HFFc6 (cell line): ENCODE results near the gene GALNT1. TPM values are rescaled to one million over a fixed set of nuclear protein-coding genes. Genes with fewer than 3 reads are reported as not detected.

Source experiments
- DNase-seq: peaks from one replicate; pipeline ENCODE4 v3.0.0-alpha.2; 2018
- H3K27ac Mint-ChIP-seq: 2 replicates; pipeline ENCODE4 v1.8.0; 2020; ENCODE audit warnings: mild to moderate bottlenecking, mixed read lengths
- H3K27me3 Mint-ChIP-seq: 2 replicates; pipeline ENCODE4 v1.8.0; 2021; ENCODE audit warnings: mild to moderate bottlenecking, moderate library complexity, mixed read lengths; ENCODE audit not compliant: insufficient read depth
- H3K36me3 Mint-ChIP-seq: 2 replicates; pipeline ENCODE4 v1.8.0; 2021; ENCODE audit warnings: low read depth, mixed read lengths
- H3K4me1 Mint-ChIP-seq: 2 replicates; pipeline ENCODE4 v1.8.0; 2020; ENCODE audit warnings: low read depth, mixed read lengths
- H3K4me3 Mint-ChIP-seq: 2 replicates; pipeline ENCODE4 v1.8.0; 2020; ENCODE audit warnings: mild to moderate bottlenecking, moderate library complexity, mixed read lengths
- H3K9me3 Mint-ChIP-seq: 2 replicates; pipeline ENCODE4 v1.8.0; 2020; ENCODE audit warnings: mild to moderate bottlenecking, mixed read lengths
- CTCF ChIP-seq: fragments of 200-600 bp; sonication (generic); IDR thresholded peaks from 2 replicates; pipeline ENCODE4 v1.5.0; 2021; ENCODE audit warnings: antibody characterized with exemption, mild to moderate bottlenecking
- total RNA-seq, 6 experiments: library from RNA; stranded (reverse); fragmentation: NEBNext Ultra II Directional; extraction: Animal tissue kit (Norgen Biotek cat#: 25700); gene quantifications; 2 replicates in 1 of 6; 3 replicates in 5 of 6; pipeline ENCODE4 v1.2.3, GENCODE V29; 2021

The GALNT1 gene
- total RNA-seq, 6 experiments from 2014 or later: 36.4 to 48.2 (median 40.2) TPM

GRCh38 chr18:35705988-35706387, 124.4 kb downstream of the GALNT1 start:
- Mint-ChIP-seq H3K4me1 (peaks cover 20% of the 10 kb centered on the region), H3K9me3 (no peaks in the 10 kb centered on the region), H3K27me3 (no peaks in the 10 kb centered on the region; the same call in 1 of the 2 replicates), H3K36me3 (peaks cover 5% of the 10 kb centered on the region; the same call in 1 of the 2 replicates), H3K27ac (no peak overlapping the region), H3K4me3 (no peak overlapping the region)
- DNase-seq: no peak
- no peak for TF ChIP-seq CTCF

GRCh38 chr18:35707247-35707646, 125.7 kb downstream of the GALNT1 start:
- Mint-ChIP-seq H3K9me3 (no peaks in the 10 kb centered on the region), H3K36me3 (peaks cover 7% of the 10 kb centered on the region; the same call in 1 of the 2 replicates), H3K27me3 (no peaks in the 10 kb centered on the region; the same call in 1 of the 2 replicates), H3K4me1 (peaks cover 28% of the 10 kb centered on the region), H3K27ac (no peak overlapping the region), H3K4me3 (no peak overlapping the region)
- no peak for DNase-seq
- TF ChIP-seq CTCF: no peak

- no peak overlapping the region for H3K4me3 Mint-ChIP-seq
- H3K36me3 Mint-ChIP-seq: peaks cover 11% of the 10 kb centered on the region; the same call in 1 of the 2 replicates
- H3K9me3 Mint-ChIP-seq: no peaks in the 10 kb centered on the region
- peaks cover 28% of the 10 kb centered on the region for H3K4me1 Mint-ChIP-seq
- no peaks in the 10 kb centered on the region; the same call in 1 of the 2 replicates for H3K27me3 Mint-ChIP-seq
- no peak for DNase-seq
- TF ChIP-seq CTCF: no peak
- H3K27ac Mint-ChIP-seq: no peak overlapping the region
Measured at GRCh38 chr18:35707674-35708073, 126.1 kb downstream of the GALNT1 start.

- no peaks in the 10 kb centered on the region for H3K27me3 Mint-ChIP-seq
- H3K36me3 Mint-ChIP-seq: peaks cover 11% of the 10 kb centered on the region; the same call in 1 of the 2 replicates
- H3K9me3 Mint-ChIP-seq: no peaks in the 10 kb centered on the region
- no peak overlapping the region for H3K27ac Mint-ChIP-seq
- no peak for DNase-seq
- no peak overlapping the region for H3K4me3 Mint-ChIP-seq
- TF ChIP-seq CTCF: no peak
- H3K4me1 Mint-ChIP-seq: peaks cover 31% of the 10 kb centered on the region
Measured at GRCh38 chr18:35710581-35710980, 129.0 kb downstream of the GALNT1 start.

- Mint-ChIP-seq H3K9me3 (no peaks in the 10 kb centered on the region), H3K36me3 (peaks cover 11% of the 10 kb centered on the region; the same call in 1 of the 2 replicates), H3K27me3 (no peaks in the 10 kb centered on the region; the same call in 1 of the 2 replicates), H3K4me1 (peaks cover 31% of the 10 kb centered on the region), H3K27ac (no peak overlapping the region), H3K4me3 (no peak overlapping the region)
- TF ChIP-seq CTCF: no peak
- no peak for DNase-seq
Measured at GRCh38 chr18:35711227-35711626, 129.7 kb downstream of the GALNT1 start.

- Mint-ChIP-seq H3K9me3 (no peaks in the 10 kb centered on the region; the same call in 1 of the 2 replicates), H3K4me3 (peak overlapping the region; percentile 35; the same call in 1 of the 2 replicates), H3K36me3 (peaks cover 11% of the 10 kb centered on the region; the same call in 1 of the 2 replicates), H3K27me3 (peaks cover 2% of the 10 kb centered on the region), H3K27ac (no peak overlapping the region), H3K4me1 (peaks cover 31% of the 10 kb centered on the region)
- TF ChIP-seq CTCF: no peak
- DNase-seq: peak; percentile 42
Measured at GRCh38 chr18:35713545-35713944, 132.0 kb downstream of the GALNT1 start.
